Naive B cell (primary cell): ENCODE data around the gene CNTD1. TPM values are rescaled to one million over a fixed set of nuclear protein-coding genes. Genes with fewer than 3 reads are reported as not detected.
"Not testable (repeated sequence)": the region's sequence is repeated elsewhere in the genome, so short reads cannot be mapped to it uniquely, and the experiment has no call there.

Experiments
- ATAC-seq, 2 donors: fragments of 150-1000 bp; cut with Tn5 transposase; 2 replicates each; pipeline ENCODE4 v1.10.0; 2021; ENCODE audit warnings: low read depth in 2 of 2, mild to moderate bottlenecking in 2 of 2, moderate library complexity in 2 of 2
- DNase-seq: peaks from one replicate; pipeline ENCODE4 v3.0.0; 2022
- H3K27ac Mint-ChIP-seq, 6 donors: one replicate each; pipeline ENCODE4 v1.8.0; 2020 to 2022; ENCODE audit warnings: mild to moderate bottlenecking in 6 of 6, mixed read lengths in 6 of 6, moderate library complexity in 5 of 6, inconsistent platforms in 2 of 6
- H3K27me3 Mint-ChIP-seq, 3 donors: one replicate each; pipeline ENCODE4 v1.8.0; 2021 to 2022; ENCODE audit warnings: mixed read lengths in 3 of 3, mild to moderate bottlenecking in 1 of 3
- H3K36me3 Mint-ChIP-seq, 2 donors: one replicate each; pipeline ENCODE4 v1.8.0; 2020 to 2022; ENCODE audit warnings: mixed read lengths in 2 of 2, inconsistent platforms in 1 of 2, mild to moderate bottlenecking in 1 of 2
- H3K4me1 Mint-ChIP-seq, 3 donors: one replicate each; pipeline ENCODE4 v1.8.0; 2020 to 2022; ENCODE audit warnings: mixed read lengths in 3 of 3, inconsistent platforms in 1 of 3, mild to moderate bottlenecking in 1 of 3, moderate library complexity in 1 of 3
- H3K4me3 Mint-ChIP-seq, 8 donors: one replicate each; pipeline ENCODE4 v1.8.0; 2020 to 2022; ENCODE audit warnings: mild to moderate bottlenecking in 8 of 8, mixed read lengths in 8 of 8, moderate library complexity in 8 of 8, inconsistent platforms in 2 of 8
- H3K9me3 Mint-ChIP-seq, 7 donors: one replicate each; pipeline ENCODE4 v1.8.0; 2020 to 2022; ENCODE audit warnings: mixed read lengths in 7 of 7, mild to moderate bottlenecking in 5 of 7, inconsistent platforms in 2 of 7, moderate library complexity in 1 of 7
- polyA plus RNA-seq, 6 donors: library from polyadenylated mRNA; unstranded; fragments of 300-500 nt; fragmentation: Illumina TruSeq; gene quantifications; one replicate each; pipeline ENCODE4 v1.2.3, GENCODE V29; 2021; ENCODE audit warnings: low read depth in 6 of 6

Gene CNTD1
- polyA plus RNA-seq, 6 donors from 2014 or later = 0.17 to 0.74 (median 0.70) TPM; not detected in 1

- H3K27ac Mint-ChIP-seq = peak overlapping the region in 1 of 6 donors; percentile 47
- not testable (repeated sequence) for H3K27me3 Mint-ChIP-seq, ATAC-seq, H3K9me3 Mint-ChIP-seq, DNase-seq, H3K36me3 Mint-ChIP-seq, H3K4me1 Mint-ChIP-seq, H3K4me3 Mint-ChIP-seq
Measured at GRCh38 chr17:42856516-42856915, 57.9 kb downstream of the CNTD1 start.

GRCh38 chr17:42857389-42857788, 58.7 kb downstream of the CNTD1 start:
- H3K9me3 Mint-ChIP-seq = no peaks in the 10 kb centered on the region

More at GRCh38 chr17:42857389-42857788, 58.7 kb downstream of the CNTD1 start:
- no peak for DNase-seq
- no peaks in the 10 kb centered on the region for H3K36me3 Mint-ChIP-seq
- H3K27ac Mint-ChIP-seq = no peak overlapping the region
- H3K4me3 Mint-ChIP-seq = no peak overlapping the region
- no peak for ATAC-seq
- peaks cover 0 to 3% (median 0%) of the 10 kb centered on the region in 3 donors for H3K4me1 Mint-ChIP-seq
- H3K27me3 Mint-ChIP-seq = peaks cover 0 to 6% (median 6%) of the 10 kb centered on the region in 3 donors

Other genes with a start within 250 kb of the CNTD1 start
- gene HSD17B1, start 245.9 kb upstream of the CNTD1 start, polyA plus RNA-seq = 1 to 10 TPM in 2 of 6 donors, under 1 TPM in 3, not detected in 1; 0.55 to 1.6 (median 0.90) TPM
- 100 to 1,000 TPM in 1 of 6 donors, 10 to 100 TPM in 5; 40.6 to 104 (median 55.5) TPM for gene COASY, start 236.7 kb upstream of the CNTD1 start, polyA plus RNA-seq
- 10 to 100 TPM; 26.7 to 48.2 (median 32.9) TPM for gene MLX, start 231.8 kb upstream of the CNTD1 start, polyA plus RNA-seq
- gene PSMC3IP, start 221.1 kb upstream of the CNTD1 start, polyA plus RNA-seq = 1 to 10 TPM in 5 of 6 donors, not detected in 1; 1.5 to 2.9 (median 2.4) TPM
- 100 to 1,000 TPM; 132 to 161 (median 140) TPM for gene RETREG3, start 189.5 kb upstream of the CNTD1 start, polyA plus RNA-seq
- gene TUBG1, start 189.2 kb upstream of the CNTD1 start, polyA plus RNA-seq = 10 to 100 TPM in 1 of 6 donors, 1 to 10 TPM in 4, not detected in 1; 4.2 to 10.2 (median 6.8) TPM
- gene TUBG2, start 139.6 kb upstream of the CNTD1 start, polyA plus RNA-seq = 1 to 10 TPM in 5 of 6 donors, under 1 TPM in 1; 0.39 to 3.3 (median 1.5) TPM
- not detected for gene PLEKHH3, start 121.9 kb upstream of the CNTD1 start, polyA plus RNA-seq
- gene CCR10, start 117.0 kb upstream of the CNTD1 start, polyA plus RNA-seq = 1 to 10 TPM in 1 of 6 donors, under 1 TPM in 2, not detected in 3; 0.27 to 1.8 (median 0.93) TPM
- under 1 TPM in 5 of 6 donors, not detected in 1; 0.19 to 1.00 (median 0.39) TPM for gene CNTNAP1, start 116.3 kb upstream of the CNTD1 start, polyA plus RNA-seq
- gene EZH1, start 53.8 kb upstream of the CNTD1 start, polyA plus RNA-seq = 10 to 100 TPM in 5 of 6 donors, 1 to 10 TPM in 1; 8.2 to 63.4 (median 47.3) TPM
- not detected for gene RAMP2, start 37.6 kb upstream of the CNTD1 start, polyA plus RNA-seq
- 10 to 100 TPM; 44.3 to 61.0 (median 56.5) TPM for gene VPS25, start 25.4 kb upstream of the CNTD1 start, polyA plus RNA-seq
- under 1 TPM in 1 of 6 donors, not detected in 5; 0.10 TPM for gene WNK4, start 18.3 kb upstream of the CNTD1 start, polyA plus RNA-seq
- gene COA3, start 157 bp upstream of the CNTD1 start, polyA plus RNA-seq = 100 to 1,000 TPM; 117 to 157 (median 133) TPM
- gene BECN1, start 25.4 kb downstream of the CNTD1 start, polyA plus RNA-seq = 100 to 1,000 TPM; 136 to 212 (median 150) TPM
- 100 to 1,000 TPM in 5 of 6 donors, 10 to 100 TPM in 1; 92.2 to 148 (median 115) TPM for gene PSME3, start 34.5 kb downstream of the CNTD1 start, polyA plus RNA-seq
- gene AOC2, start 45.7 kb downstream of the CNTD1 start, polyA plus RNA-seq = under 1 TPM in 2 of 6 donors, not detected in 4; 0.24 to 0.43 TPM
- gene AOC3, start 52.3 kb downstream of the CNTD1 start, polyA plus RNA-seq = not detected
- gene G6PC1, start 101.9 kb downstream of the CNTD1 start, polyA plus RNA-seq = not detected
- 10 to 100 TPM; 34.4 to 58.3 (median 41.2) TPM for gene AARSD1, start 165.6 kb downstream of the CNTD1 start, polyA plus RNA-seq
- under 1 TPM in 3 of 6 donors, not detected in 3; 0.33 to 0.47 (median 0.45) TPM for gene PTGES3L, start 181.2 kb downstream of the CNTD1 start, polyA plus RNA-seq
- 10 to 100 TPM; 15.3 to 39.6 (median 26.2) TPM for gene RUNDC1, start 181.7 kb downstream of the CNTD1 start, polyA plus RNA-seq
- gene RPL27, start 199.6 kb downstream of the CNTD1 start, polyA plus RNA-seq = 1,000 to 10,000 TPM; 1,305 to 2,435 (median 1,972) TPM
- 10 to 100 TPM; 47.6 to 83.6 (median 59.1) TPM for gene IFI35, start 207.9 kb downstream of the CNTD1 start, polyA plus RNA-seq
- gene VAT1, start 223.5 kb downstream of the CNTD1 start, polyA plus RNA-seq = 10 to 100 TPM; 63.2 to 76.5 (median 74.6) TPM
- gene RND2, start 226.4 kb downstream of the CNTD1 start, polyA plus RNA-seq = under 1 TPM in 5 of 6 donors, not detected in 1; 0.11 to 0.30 (median 0.22) TPM